SK-N-SH treated with all-trans-retinoic acid at 6 μM for 48 hours (cell line): ENCODE measurements around the gene PTPRN2.

Source experiments
- BACH2 ChIP-seq: fragments of 250-450 bp; sonication (Bioruptor Pico); IDR thresholded peaks from 2 replicates; pipeline ENCODE4 v1.9.0; 2021; ENCODE audit warnings: mild to moderate bottlenecking, borderline replicate concordance
- CREB5 ChIP-seq: fragments of 250-450 bp; sonication (Bioruptor Pico); IDR thresholded peaks from 2 replicates; pipeline ENCODE4 v1.5.1; 2020; ENCODE audit warnings: low read depth, mild to moderate bottlenecking, moderate library complexity
- CSDC2 ChIP-seq: fragments of 250-450 bp; sonication (Bioruptor Pico); IDR thresholded peaks from 2 replicates; pipeline ENCODE4 v1.5.0; 2020; ENCODE audit warnings: mild to moderate bottlenecking, moderate library complexity
- ESRRG ChIP-seq: fragments of 250-450 bp; sonication (Bioruptor Pico); IDR thresholded peaks from 2 replicates; pipeline ENCODE4 v1.6.1; 2021; ENCODE audit warnings: mild to moderate bottlenecking
- GLIS3 ChIP-seq: fragments of 250-450 bp; sonication (Bioruptor Pico); IDR thresholded peaks from 2 replicates; pipeline ENCODE4 v1.5.0; 2020; ENCODE audit warnings: mild to moderate bottlenecking, moderate library complexity
- ISL1 ChIP-seq: fragments of 250-450 bp; sonication (Bioruptor Pico); IDR thresholded peaks from 2 replicates; pipeline ENCODE4 v2.1.2; 2022; ENCODE audit warnings: mild to moderate bottlenecking, moderate library complexity
- PATZ1 ChIP-seq: fragments of 250-450 bp; sonication (Bioruptor Pico); IDR thresholded peaks from 2 replicates; pipeline ENCODE4 v1.8.0; 2020; ENCODE audit warnings: mild to moderate bottlenecking, moderate library complexity, borderline replicate concordance
- RARB ChIP-seq: fragments of 250-450 bp; sonication (Bioruptor Pico); IDR thresholded peaks from 2 replicates; pipeline ENCODE4 v1.8.0; 2021; ENCODE audit warnings: mild to moderate bottlenecking, moderate library complexity
- SNAI2 ChIP-seq: fragments of 250-450 bp; sonication (Bioruptor Pico); IDR thresholded peaks from 2 replicates; pipeline ENCODE4 v1.5.0; 2020; ENCODE audit warnings: mild to moderate bottlenecking, moderate library complexity
- TOX ChIP-seq: fragments of 250-450 bp; sonication (Bioruptor Pico); IDR thresholded peaks from 2 replicates; pipeline ENCODE4 v1.8.0; 2021; ENCODE audit warnings: mild to moderate bottlenecking, moderate library complexity, borderline replicate concordance
- ZFP3 ChIP-seq: fragments of 250-450 bp; sonication (Bioruptor Pico); IDR thresholded peaks from 2 replicates; pipeline ENCODE4 v1.5.0; 2020; ENCODE audit warnings: mild to moderate bottlenecking, moderate library complexity
- ZNF70 ChIP-seq: fragments of 450-650 bp; formaldehyde crosslinking; IDR thresholded peaks from 2 replicates; pipeline ENCODE4 v1.5.0; 2020; ENCODE audit warnings: mild to moderate bottlenecking, moderate library complexity
- ZNF8 ChIP-seq: fragments of 450-650 bp; formaldehyde crosslinking; IDR thresholded peaks from 2 replicates; pipeline ENCODE4 v1.5.0; 2020; ENCODE audit warnings: mild to moderate bottlenecking, moderate library complexity

GRCh38 chr7:157638563-157638962 lies 949.1 kb downstream of the PTPRN2 start:
- TF ChIP-seq SNAI2 (CRISPR knock-in tag) (no peak), CREB5 (CRISPR knock-in tag) (no peak), ZNF8 (CRISPR knock-in tag) (no peak), ZFP3 (no peak), ESRRG (CRISPR knock-in tag) (no peak), GLIS3 (CRISPR knock-in tag) (no peak), ISL1 (CRISPR knock-in tag) (no peak), TOX (CRISPR knock-in tag) (no peak), PATZ1 (no peak), ZNF70 (no peak), BACH2 (CRISPR knock-in tag) (no peak), RARB (CRISPR knock-in tag) (no peak), CSDC2 (CRISPR knock-in tag) (no peak)
